ENCODE data around the gene TSNAXIP1.

The TSNAXIP1 gene

DNA sequence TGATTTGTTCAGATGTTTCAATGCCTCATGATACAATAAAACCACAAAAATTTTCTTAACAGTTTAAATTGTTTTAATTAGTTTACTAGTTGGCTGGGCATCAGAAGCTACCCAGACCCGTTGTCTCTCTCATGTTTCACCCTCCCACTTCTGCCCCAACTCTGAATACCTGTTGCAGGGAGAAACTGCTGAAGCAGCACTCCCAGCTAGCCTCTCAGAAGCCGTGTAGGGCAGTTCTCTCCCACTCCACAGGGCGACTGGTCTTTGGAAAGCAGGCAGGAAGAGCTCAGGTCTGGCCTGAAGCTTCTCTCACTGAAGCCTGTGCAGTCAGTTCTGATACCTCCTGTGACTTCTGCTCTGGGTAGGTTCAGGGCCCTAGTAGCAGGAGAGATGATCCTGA lies 64.6 kb downstream of the TSNAXIP1 start:
- Histone ChIP-seq H3K36me3 (ENCODE audit: control insufficient read depth, insufficient read depth, low read length) (peaks cover 4% of the 10 kb centered on the region), H3K9ac (ENCODE audit: low read length) (no peak overlapping the region), H3K4me1 (ENCODE audit: control insufficient read depth, insufficient read depth, low read length) (peaks cover 24% of the 10 kb centered on the region), H3K9me3 (ENCODE audit: control insufficient read depth, low read length) (no peaks in the 10 kb centered on the region), H3K4me3 (ENCODE audit: low read length) (no peak overlapping the region), H3K27me3 (ENCODE audit: control insufficient read depth, insufficient read depth, low read length) (no peaks in the 10 kb centered on the region)

DNA sequence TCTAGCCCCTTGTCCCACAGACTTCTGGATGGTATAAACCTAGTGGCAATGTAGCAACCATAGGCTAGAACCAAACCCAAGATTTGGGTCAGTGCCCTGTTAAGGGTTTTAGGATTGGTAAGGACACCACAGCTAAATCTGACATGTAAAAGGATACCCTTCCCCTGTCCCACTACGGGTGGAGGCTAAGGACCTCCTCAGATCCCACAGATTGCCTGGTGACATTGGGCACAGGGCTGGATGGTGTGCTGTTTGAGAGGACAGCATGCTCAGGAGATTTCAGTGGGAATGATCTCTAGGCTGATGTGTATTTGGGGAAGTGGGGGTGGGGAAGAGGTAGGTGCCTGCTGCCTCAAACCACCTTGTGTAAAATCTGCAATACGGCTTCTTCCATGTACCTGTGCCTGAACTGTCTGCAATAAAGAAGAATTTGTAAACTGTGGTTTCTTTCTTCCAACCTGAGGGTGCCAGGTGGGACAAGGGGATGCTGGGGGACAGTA lies 65.5 kb downstream of the TSNAXIP1 start:
- H3K4me3 ChIP-seq (ENCODE audit: low read length) = peak overlapping the region; percentile 95

GRCh38 chr16:67872631-67873434 lies 66.1 kb downstream of the TSNAXIP1 start, which contains the start of gene EDC4:
EDC4 (plus strand) TSS chr16:67873052; CDS start chr16:67873262, 210 bp downstream.
- Histone ChIP-seq H3K36me3 (ENCODE audit: control insufficient read depth, insufficient read depth, low read length) (peaks cover 10% of the 10 kb centered on the region), H3K9me3 (ENCODE audit: control insufficient read depth, low read length) (no peaks in the 10 kb centered on the region), H3K4me3 (ENCODE audit: low read length) (peak within 1 kb of the TSS; percentile 95), H3K27me3 (ENCODE audit: control insufficient read depth, insufficient read depth, low read length) (no peaks in the 10 kb centered on the region), H3K9ac (ENCODE audit: low read length) (peak within 1 kb of the TSS; percentile 93), H3K4me1 (ENCODE audit: control insufficient read depth, insufficient read depth, low read length) (peaks cover 24% of the 10 kb centered on the region)

More for the DNA sequence above, 65.5 kb downstream of the TSNAXIP1 start:
- Histone ChIP-seq H3K36me3 (ENCODE audit: control insufficient read depth, insufficient read depth, low read length) (peaks cover 9% of the 10 kb centered on the region), H3K4me1 (ENCODE audit: control insufficient read depth, insufficient read depth, low read length) (peaks cover 24% of the 10 kb centered on the region), H3K9ac (ENCODE audit: low read length) (peak overlapping the region; percentile 93), H3K27me3 (ENCODE audit: control insufficient read depth, insufficient read depth, low read length) (no peaks in the 10 kb centered on the region), H3K9me3 (ENCODE audit: control insufficient read depth, low read length) (no peaks in the 10 kb centered on the region)

- Histone ChIP-seq H3K36me3 (ENCODE audit: control insufficient read depth, insufficient read depth, low read length) (peaks cover 10% of the 10 kb centered on the region), H3K9ac (ENCODE audit: low read length) (peak overlapping the region; percentile 93), H3K4me1 (ENCODE audit: control insufficient read depth, insufficient read depth, low read length) (peaks cover 24% of the 10 kb centered on the region), H3K4me3 (ENCODE audit: low read length) (peak overlapping the region; percentile 95), H3K9me3 (ENCODE audit: control insufficient read depth, low read length) (no peaks in the 10 kb centered on the region), H3K27me3 (ENCODE audit: control insufficient read depth, insufficient read depth, low read length) (no peaks in the 10 kb centered on the region)
Observed at GRCh38 chr16:67873435-67874370, 67.0 kb downstream of the TSNAXIP1 start.

DNA sequence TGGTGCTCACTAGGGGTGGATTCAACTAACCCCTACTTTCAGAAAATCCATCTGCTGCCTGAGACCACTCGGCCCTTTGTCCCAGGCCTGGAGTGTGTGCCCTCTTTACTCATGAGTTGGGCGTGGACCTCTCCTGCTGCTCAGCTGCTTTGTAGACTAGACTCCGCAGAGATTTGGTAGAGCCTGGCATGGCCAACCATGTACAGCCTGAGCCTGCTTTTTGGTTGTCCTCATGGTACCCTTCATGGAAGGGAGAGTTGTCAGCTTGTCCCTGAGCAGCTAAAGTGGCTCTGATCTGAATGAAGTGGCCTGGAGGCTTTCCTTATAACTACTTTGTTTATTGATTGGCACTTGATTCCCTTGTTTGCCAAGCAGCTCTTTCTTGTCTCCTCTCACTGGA lies 67.7 kb downstream of the TSNAXIP1 start:
- Histone ChIP-seq H3K9me3 (ENCODE audit: control insufficient read depth, low read length) (no peaks in the 10 kb centered on the region), H3K36me3 (ENCODE audit: control insufficient read depth, insufficient read depth, low read length) (peaks cover 13% of the 10 kb centered on the region), H3K27me3 (ENCODE audit: control insufficient read depth, insufficient read depth, low read length) (no peaks in the 10 kb centered on the region), H3K4me1 (ENCODE audit: control insufficient read depth, insufficient read depth, low read length) (peaks cover 24% of the 10 kb centered on the region), H3K9ac (ENCODE audit: low read length) (peak overlapping the region; percentile 93), H3K4me3 (ENCODE audit: low read length) (peak overlapping the region; percentile 95)

- no peak overlapping the region for H3K9ac ChIP-seq (ENCODE audit: low read length)
- no peaks in the 10 kb centered on the region for H3K9me3 ChIP-seq (ENCODE audit: control insufficient read depth, low read length)
- H3K4me3 ChIP-seq (ENCODE audit: low read length) = no peak overlapping the region
- H3K4me1 ChIP-seq (ENCODE audit: control insufficient read depth, insufficient read depth, low read length) = peaks cover 26% of the 10 kb centered on the region
- no peaks in the 10 kb centered on the region for H3K27me3 ChIP-seq (ENCODE audit: control insufficient read depth, insufficient read depth, low read length)
- H3K36me3 ChIP-seq (ENCODE audit: control insufficient read depth, insufficient read depth, low read length) = peaks cover 38% of the 10 kb centered on the region
Observed at GRCh38 chr16:67877064-67877463, 70.4 kb downstream of the TSNAXIP1 start.

Measured in mucosa of stomach (tissue), 1 donor.